HG03439 (cell line): ENCODE results near the gene LEPROT.
"Not testable (repeated sequence)": the region's sequence is repeated elsewhere in the genome, so short reads cannot be mapped to it uniquely, and the experiment has no call there.

Source experiments
- ATAC-seq: cut with Tn5 transposase; IDR thresholded peaks from one replicate; pipeline ENCODE4 v1.9.1; 2021; ENCODE audit warnings: mild to moderate bottlenecking, moderate library complexity; ENCODE audit not compliant: unreplicated experiment

LEPROT gene

GRCh38 chr1:65420590-65421350 is at the start of gene LEPROT, which contains the start of gene LEPR:
Gene LEPROT (plus strand): TSS chr1:65420668. CDS start chr1:65420725, 57 bp downstream.
Gene LEPR (plus strand): TSS chr1:65420668. CDS start chr1:65565566, 144,898 bp downstream.
- peak; percentile 64 for ATAC-seq

- no peak for ATAC-seq
These were observed 48.9 kb upstream of the LEPROT start for GRCh38 chr1:65371544-65371943.

DNA sequence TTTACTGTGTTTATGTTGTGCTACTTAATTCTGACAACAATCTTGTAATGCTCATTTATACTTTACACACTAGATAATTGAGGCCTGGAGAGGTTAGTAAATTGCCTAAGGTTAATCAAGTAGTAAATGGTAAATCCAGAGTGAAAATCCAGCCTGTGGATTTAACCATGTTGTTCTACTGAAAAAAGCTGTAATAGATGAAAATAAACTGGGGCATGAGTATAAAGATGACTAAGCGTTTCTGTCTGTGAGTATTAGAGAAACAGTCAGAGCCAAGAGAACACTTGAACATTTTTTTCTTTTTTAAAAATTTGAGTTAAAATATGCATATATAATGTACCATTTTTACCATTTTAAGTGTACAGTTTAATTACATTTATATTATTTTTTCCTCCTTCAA is 47.9 kb upstream of the LEPROT start:
- no peak for ATAC-seq

DNA sequence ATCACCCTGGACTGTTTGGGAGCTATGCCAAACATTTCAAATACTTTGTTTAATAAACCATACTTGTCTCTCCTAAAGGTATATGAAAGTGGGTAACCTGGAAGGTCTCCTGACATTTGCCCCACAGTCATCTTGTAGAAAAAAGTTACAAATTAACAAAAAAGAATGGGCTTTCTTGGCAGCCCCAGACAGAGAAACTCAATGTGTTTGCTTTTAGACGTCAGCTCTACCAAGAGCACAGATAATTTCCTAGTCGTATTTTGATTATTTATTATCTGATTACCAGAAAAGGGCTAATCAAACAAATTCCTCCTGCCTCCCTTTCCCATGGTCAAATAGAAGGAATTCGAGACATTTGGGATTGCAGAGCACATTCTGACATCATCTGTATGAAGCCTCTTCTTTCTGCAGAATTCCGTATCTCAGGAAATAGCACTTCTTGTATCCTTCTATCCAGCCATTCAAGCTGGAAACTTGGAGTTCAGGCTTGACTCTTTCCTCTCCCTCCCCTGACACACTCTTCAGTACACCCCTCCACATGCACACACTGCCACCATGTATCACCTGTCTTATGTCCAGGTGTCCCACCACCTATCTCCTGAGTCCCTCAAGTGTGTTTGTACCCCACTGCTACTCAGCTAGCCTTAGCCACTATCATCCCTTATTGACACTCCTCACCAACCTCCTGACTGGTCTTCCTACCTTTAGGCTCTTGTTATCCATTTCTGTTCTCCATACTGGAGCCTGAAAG is 42.8 kb upstream of the LEPROT start:
- no peak for ATAC-seq

GRCh38 chr1:65378247-65378946 is 42.1 kb upstream of the LEPROT start:
- no peak for ATAC-seq

DNA sequence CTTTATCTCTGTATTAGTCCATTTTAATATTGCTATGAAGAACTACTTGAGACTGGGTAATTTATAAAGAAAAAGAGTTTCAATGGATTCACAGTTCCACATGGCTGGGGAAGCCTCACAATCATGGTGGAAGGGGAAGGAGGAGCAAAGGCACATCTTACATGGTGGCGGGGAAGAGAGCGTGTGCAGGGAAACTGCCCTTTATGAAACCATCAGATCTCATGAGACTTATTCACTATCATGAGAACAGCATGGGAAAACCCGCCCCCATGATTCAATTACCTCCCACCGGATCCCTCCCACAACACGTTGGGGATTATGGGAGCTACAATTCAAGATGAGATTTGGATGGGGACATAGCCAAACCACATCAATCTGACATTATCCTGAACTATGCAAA is 36.0 kb upstream of the LEPROT start:
- ATAC-seq, result not testable (repeated sequence)

DNA sequence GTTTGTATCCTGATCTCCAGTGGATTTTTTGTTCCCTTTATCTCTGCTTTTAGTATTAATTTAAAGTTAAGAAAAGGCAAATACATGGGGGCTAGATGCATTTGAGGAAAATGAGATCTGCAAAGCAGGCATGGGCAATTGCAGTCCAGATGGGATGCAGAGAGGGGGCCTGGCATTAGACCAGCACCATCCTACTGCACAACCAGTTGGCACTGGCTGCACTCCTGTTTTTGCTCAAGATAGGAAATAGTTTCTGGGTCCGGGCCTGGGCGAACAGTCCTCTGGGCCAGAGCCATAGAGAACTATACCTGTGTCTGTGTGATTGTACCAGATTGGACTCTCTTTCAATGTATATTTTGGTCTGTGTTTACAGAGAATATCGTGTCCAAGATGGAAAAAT is 34.0 kb upstream of the LEPROT start:
- no peak for ATAC-seq

GRCh38 chr1:65387821-65388220 is 32.6 kb upstream of the LEPROT start:
- ATAC-seq, result no peak

- no peak for ATAC-seq
These were observed 31.4 kb upstream of the LEPROT start for GRCh38 chr1:65388908-65389695.

- ATAC-seq, result no peak
These were observed 28.0 kb upstream of the LEPROT start for GRCh38 chr1:65392497-65392896.

- ATAC-seq, result peak; percentile 99
These were observed 27.1 kb upstream of the LEPROT start for GRCh38 chr1:65393347-65393746.

DNA sequence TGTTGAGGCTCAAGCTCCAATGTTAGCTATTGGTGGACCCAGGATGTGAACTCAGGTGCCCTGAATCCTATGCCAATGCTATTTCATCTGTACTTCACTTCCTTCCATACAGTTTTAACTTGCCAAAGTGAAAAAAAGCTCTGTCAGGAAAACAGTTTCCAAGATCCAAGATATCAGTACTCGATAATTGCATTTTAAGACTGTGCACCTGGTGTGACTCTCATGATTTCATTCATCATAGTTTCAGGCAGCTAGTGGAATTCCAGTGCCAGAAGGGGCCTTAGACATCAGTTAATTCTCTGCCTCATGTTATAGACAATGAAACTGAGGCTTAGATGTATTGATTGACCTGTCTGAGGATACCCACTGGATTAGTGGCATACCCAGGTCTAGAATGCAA is 26.5 kb upstream of the LEPROT start:
- ATAC-seq, result no peak

GRCh38 chr1:65395887-65396612 is 24.4 kb upstream of the LEPROT start:
- no peak for ATAC-seq

- ATAC-seq, result no peak
These were observed 22.4 kb upstream of the LEPROT start for GRCh38 chr1:65398083-65398482.

GRCh38 chr1:65399003-65399402 is 21.5 kb upstream of the LEPROT start:
- ATAC-seq, result no peak

DNA sequence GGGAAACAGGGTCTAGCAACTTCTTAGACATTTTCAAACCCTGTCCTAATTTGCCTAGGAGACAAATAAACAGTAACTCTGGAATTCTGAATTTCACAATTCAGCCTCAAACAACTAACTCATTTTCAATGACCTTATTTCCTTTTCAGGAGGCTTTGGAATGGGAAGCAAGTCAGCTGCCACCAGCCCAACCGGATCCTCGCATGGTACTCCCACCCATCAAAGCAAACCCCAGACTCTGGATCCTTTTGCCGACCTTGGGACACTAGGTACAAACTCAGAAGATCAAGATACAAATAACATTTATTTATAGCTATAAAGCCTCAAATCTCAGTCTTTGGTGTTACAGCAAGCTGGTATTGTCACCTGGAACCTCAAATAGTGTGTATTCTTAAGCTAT is 18.9 kb upstream of the LEPROT start:
- no peak for ATAC-seq

DNA sequence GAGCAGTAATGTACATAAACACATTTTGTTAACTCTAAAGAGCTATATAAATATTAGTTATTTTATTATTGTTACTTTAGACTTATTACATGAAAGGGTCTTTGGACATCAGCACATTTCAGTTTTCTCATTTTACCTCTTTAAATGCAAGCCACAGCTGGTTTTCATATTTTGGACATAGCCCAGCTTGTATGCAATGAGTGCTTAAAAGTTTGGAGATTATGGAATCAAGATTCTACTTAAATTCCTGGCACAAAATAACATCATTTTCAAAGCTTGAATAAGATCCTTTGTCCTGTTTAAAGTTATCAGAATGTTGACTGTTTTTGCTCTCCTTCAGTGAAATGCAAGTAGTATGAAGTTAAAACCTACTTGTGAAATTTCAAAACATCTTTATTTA is 15.5 kb upstream of the LEPROT start:
- ATAC-seq, result no peak

- no peak for ATAC-seq
These were observed 12.6 kb upstream of the LEPROT start for GRCh38 chr1:65407877-65408276.

- no peak for ATAC-seq
These were observed 11.2 kb upstream of the LEPROT start for GRCh38 chr1:65409314-65409713.

DNA sequence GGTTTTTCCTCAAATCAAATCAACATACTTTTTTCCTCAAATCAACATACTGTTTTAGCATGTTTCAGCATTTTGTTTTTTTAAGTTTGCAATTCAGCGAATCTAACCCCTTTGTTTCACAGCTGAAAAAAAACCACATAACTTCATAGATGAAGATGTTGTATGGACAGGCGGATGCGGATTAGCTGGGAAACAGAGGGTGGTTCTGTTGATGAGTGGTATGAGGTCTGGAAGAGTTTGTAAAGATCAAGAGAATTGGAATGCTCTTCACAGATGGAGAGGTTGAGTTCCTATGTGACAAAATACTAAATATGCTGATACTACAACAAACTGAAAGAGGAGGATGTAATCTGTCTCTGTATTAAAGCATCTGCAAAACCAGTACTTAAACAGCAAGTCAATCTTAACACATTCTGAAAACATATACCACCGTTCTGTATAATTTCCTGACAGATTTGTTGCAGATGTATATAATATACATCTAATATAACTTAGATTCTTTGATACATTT is 10.6 kb upstream of the LEPROT start:
- no peak for ATAC-seq
